Hepatocyte (in vitro differentiated cells): ENCODE data around the gene XYLT1. TPM values are rescaled to one million over a fixed set of nuclear protein-coding genes. Genes with fewer than 3 reads are reported as not detected.
A peak's percentile ranks its signal among the peaks of the same experiment; 100 is the strongest.

Source experiments
- DNase-seq: peaks from one replicate; pipeline ENCODE4 v3.0.0-alpha.2; 2016; ENCODE audit warnings: low spot score
- H2AFZ ChIP-seq: fragments of 200-600 bp; sonication (generic); 2 replicates; pipeline ENCODE4 v1.6.0; 2016; ENCODE audit warnings: antibody characterized with exemption, mild to moderate bottlenecking
- H3K27ac ChIP-seq: fragments of 200-600 bp; sonication (generic); 2 replicates; pipeline ENCODE4 v1.5.1; 2016; ENCODE audit warnings: mild to moderate bottlenecking
- H3K27me3 ChIP-seq: fragments of 200-600 bp; sonication (generic); 2 replicates; pipeline ENCODE4 v1.6.1; 2016
- H3K36me3 ChIP-seq: fragments of 200-600 bp; sonication (generic); replicated peaks from 2 replicates; pipeline ENCODE4 v1.5.1; 2016; ENCODE audit warnings: low read depth; ENCODE audit not compliant: insufficient read depth
- H3K4me1 ChIP-seq: fragments of 200-600 bp; sonication (generic); 2 replicates; pipeline ENCODE4 v1.5.1; 2016; ENCODE audit warnings: mild to moderate bottlenecking, moderate library complexity; ENCODE audit not compliant: insufficient read depth
- H3K4me2 ChIP-seq: fragments of 200-600 bp; sonication (generic); 2 replicates; pipeline ENCODE4 v1.6.0; 2016
- H3K4me3 ChIP-seq: fragments of 200-600 bp; sonication (generic); 2 replicates; pipeline ENCODE4 v1.5.1; 2016; ENCODE audit warnings: mild to moderate bottlenecking
- H3K79me2 ChIP-seq: fragments of 200-600 bp; sonication (generic); 2 replicates; pipeline ENCODE4 v1.6.0; 2017; ENCODE audit warnings: mild to moderate bottlenecking
- H3K9me2 ChIP-seq: fragments of 200-600 bp; sonication (generic); replicated peaks from 2 replicates; pipeline ENCODE4 v1.6.0; 2017; ENCODE audit warnings: mild to moderate bottlenecking; ENCODE audit not compliant: insufficient read depth
- H3K9me3 ChIP-seq: fragments of 200-600 bp; sonication (generic); 2 replicates; pipeline ENCODE4 v1.5.1; 2016; ENCODE audit warnings: low read depth, mild to moderate bottlenecking
- H4K20me1 ChIP-seq: fragments of 200-600 bp; sonication (generic); 2 replicates; pipeline ENCODE4 v1.6.0; 2016; ENCODE audit warnings: mild to moderate bottlenecking; ENCODE audit not compliant: insufficient read depth, poor library complexity, severe bottlenecking
- EZH2 ChIP-seq: fragments of 200-600 bp; sonication (generic); IDR thresholded peaks from 2 replicates; pipeline ENCODE4 v1.6.1; 2016; ENCODE audit warnings: antibody characterized with exemption, mild to moderate bottlenecking, borderline replicate concordance
- EZH2phosphoT487 ChIP-seq: fragments of 200-600 bp; sonication (generic); IDR thresholded peaks from one replicate; pipeline ENCODE4 v1.6.1; 2018; ENCODE audit warnings: antibody characterized with exemption, mild to moderate bottlenecking, low read depth, moderate library complexity; ENCODE audit not compliant: unreplicated experiment, severe bottlenecking
- WGBS: methylation state at CpG from one replicate; pipeline ENCODE4 v1.1.6; 2016; ENCODE audit warnings: low lambda C conversion rate; ENCODE audit errors: missing lambda C conversion rate; 5-methylcytosine and 5-hydroxymethylcytosine counted together
- polyA plus RNA-seq: library from polyadenylated mRNA; unstranded; fragments of >200 nt; fragmentation: Nextera tagmentation; extraction: Ambion mirVana; gene quantifications from 2 replicates; pipeline ENCODE4 v1.2.1, GENCODE V29; 2016
- total RNA-seq: library from RNA; depleted of rRNA; stranded (reverse); fragments of >200 nt; gene quantifications from 2 replicates; pipeline ENCODE4 v1.2.3, GENCODE V29; 2014
- TF ChIP-seq, protein P1 (sequence below): fragments of 200-600 bp; sonication (generic); IDR thresholded peaks from 2 replicates; pipeline ENCODE4 v1.5.1; 2016; ENCODE audit warnings: antibody characterized with exemption, mild to moderate bottlenecking; ENCODE audit not compliant: poor library complexity

XYLT1 gene
- total and polyA plus RNA-seq, 2 experiments from 2014 or later: 6.9 to 13.7 TPM

- WGBS: 87% methylated on average over 8 of the region's 8 CpGs
- H3K79me2 ChIP-seq: no peaks in the 10 kb centered on the region
Measured at GRCh38 chr16:17325476-17326143, 145.2 kb downstream of the XYLT1 start.

DNA sequence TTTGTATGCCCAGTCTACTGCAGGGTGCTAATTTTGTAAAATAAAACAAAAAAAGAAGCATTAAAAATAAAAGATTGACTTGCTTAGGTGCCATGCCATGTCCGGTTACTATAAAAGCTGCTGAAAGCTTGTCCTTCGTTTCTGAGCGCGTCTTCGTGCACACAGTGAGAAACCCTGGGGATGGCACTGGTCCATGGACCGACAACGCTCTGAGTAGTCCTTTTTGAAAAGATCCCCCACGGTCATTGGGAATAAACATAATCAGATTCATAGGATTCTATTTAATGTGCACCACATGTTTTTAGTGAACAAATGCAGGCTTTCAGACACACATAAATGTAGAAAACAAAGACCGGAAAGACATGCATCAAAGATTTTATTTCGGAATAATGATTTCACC lies 146.3 kb downstream of the XYLT1 start:
- Histone ChIP-seq H3K27ac (peak overlapping the region; percentile 28), H3K4me2 (no peak overlapping the region), H3K27me3 (no peaks in the 10 kb centered on the region), H4K20me1 (no peaks in the 10 kb centered on the region), H3K4me3 (no peak overlapping the region), H3K36me3 (no peaks in the 10 kb centered on the region), H3K9me2 (no peaks in the 10 kb centered on the region), H2AFZ (no peak overlapping the region), H3K9me3 (no peaks in the 10 kb centered on the region), H3K4me1 (peaks cover 18% of the 10 kb centered on the region), H3K79me2 (peaks cover 4% of the 10 kb centered on the region)
- WGBS: 76% methylated on average over 10 of the region's 10 CpGs
- TF ChIP-seq, protein P1, sequence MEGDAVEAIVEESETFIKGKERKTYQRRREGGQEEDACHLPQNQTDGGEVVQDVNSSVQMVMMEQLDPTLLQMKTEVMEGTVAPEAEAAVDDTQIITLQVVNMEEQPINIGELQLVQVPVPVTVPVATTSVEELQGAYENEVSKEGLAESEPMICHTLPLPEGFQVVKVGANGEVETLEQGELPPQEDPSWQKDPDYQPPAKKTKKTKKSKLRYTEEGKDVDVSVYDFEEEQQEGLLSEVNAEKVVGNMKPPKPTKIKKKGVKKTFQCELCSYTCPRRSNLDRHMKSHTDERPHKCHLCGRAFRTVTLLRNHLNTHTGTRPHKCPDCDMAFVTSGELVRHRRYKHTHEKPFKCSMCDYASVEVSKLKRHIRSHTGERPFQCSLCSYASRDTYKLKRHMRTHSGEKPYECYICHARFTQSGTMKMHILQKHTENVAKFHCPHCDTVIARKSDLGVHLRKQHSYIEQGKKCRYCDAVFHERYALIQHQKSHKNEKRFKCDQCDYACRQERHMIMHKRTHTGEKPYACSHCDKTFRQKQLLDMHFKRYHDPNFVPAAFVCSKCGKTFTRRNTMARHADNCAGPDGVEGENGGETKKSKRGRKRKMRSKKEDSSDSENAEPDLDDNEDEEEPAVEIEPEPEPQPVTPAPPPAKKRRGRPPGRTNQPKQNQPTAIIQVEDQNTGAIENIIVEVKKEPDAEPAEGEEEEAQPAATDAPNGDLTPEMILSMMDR: no peak
- no peak for TF ChIP-seq EZH2phosphoT487
- no peak for TF ChIP-seq EZH2
- DNase-seq: no peak

More at GRCh38 chr16:17325476-17326143, 145.2 kb downstream of the XYLT1 start:
- H3K4me1 ChIP-seq: peaks cover 22% of the 10 kb centered on the region
- DNase-seq: no peak
- H3K4me2 ChIP-seq: no peak overlapping the region
- no peaks in the 10 kb centered on the region for H3K9me2 ChIP-seq
- no peaks in the 10 kb centered on the region for H4K20me1 ChIP-seq
- TF ChIP-seq, protein P1: no peak
- no peak for TF ChIP-seq EZH2
- TF ChIP-seq EZH2phosphoT487: no peak
- no peak overlapping the region for H2AFZ ChIP-seq
- no peak overlapping the region for H3K4me3 ChIP-seq
- H3K27me3 ChIP-seq: no peaks in the 10 kb centered on the region
- H3K27ac ChIP-seq: no peak overlapping the region
- H3K9me3 ChIP-seq: no peaks in the 10 kb centered on the region
- H3K36me3 ChIP-seq: no peaks in the 10 kb centered on the region

DNA sequence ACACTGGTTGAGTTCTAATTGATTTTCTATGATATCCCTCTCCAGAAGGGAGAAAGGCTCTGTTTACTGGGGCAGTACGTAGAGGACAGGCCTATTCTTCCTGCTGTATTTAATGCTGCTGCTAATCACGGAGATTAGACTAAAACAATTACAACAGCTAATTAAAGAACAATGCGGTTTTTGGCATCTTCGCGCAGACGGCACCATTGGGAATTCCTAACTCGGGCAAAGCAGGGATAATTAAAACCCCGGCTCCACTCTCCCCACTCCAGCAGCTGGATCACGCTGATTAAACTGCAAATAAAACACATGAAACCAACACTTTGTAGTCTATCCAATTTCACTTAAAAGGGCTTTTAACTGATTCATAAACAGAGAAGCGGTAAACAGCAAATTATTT lies 147.6 kb downstream of the XYLT1 start:
- peaks cover 4% of the 10 kb centered on the region for H3K79me2 ChIP-seq
- TF ChIP-seq EZH2 (no peak), EZH2phosphoT487 (no peak)
- TF ChIP-seq, protein P1: no peak
- H3K9me3 ChIP-seq: no peaks in the 10 kb centered on the region
- H3K4me3 ChIP-seq: no peak overlapping the region
- no peaks in the 10 kb centered on the region for H3K9me2 ChIP-seq
- no peaks in the 10 kb centered on the region for H4K20me1 ChIP-seq
- 67% methylated on average over 10 of the region's 10 CpGs for WGBS
- no peak overlapping the region for H3K4me2 ChIP-seq
- peaks cover 9% of the 10 kb centered on the region for H3K4me1 ChIP-seq
- H3K27ac ChIP-seq: no peak overlapping the region
- no peaks in the 10 kb centered on the region for H3K27me3 ChIP-seq
- no peak for DNase-seq
- H3K36me3 ChIP-seq: no peaks in the 10 kb centered on the region
- no peak overlapping the region for H2AFZ ChIP-seq
